ENCODE data around the gene IGSF6. TPM values are rescaled to one million over a fixed set of nuclear protein-coding genes. Genes with fewer than 3 reads are reported as not detected.

IGSF6 gene
- total RNA-seq, 2 experiments from 2014 or later, result 0.20 TPM; not detected in 1

DNA sequence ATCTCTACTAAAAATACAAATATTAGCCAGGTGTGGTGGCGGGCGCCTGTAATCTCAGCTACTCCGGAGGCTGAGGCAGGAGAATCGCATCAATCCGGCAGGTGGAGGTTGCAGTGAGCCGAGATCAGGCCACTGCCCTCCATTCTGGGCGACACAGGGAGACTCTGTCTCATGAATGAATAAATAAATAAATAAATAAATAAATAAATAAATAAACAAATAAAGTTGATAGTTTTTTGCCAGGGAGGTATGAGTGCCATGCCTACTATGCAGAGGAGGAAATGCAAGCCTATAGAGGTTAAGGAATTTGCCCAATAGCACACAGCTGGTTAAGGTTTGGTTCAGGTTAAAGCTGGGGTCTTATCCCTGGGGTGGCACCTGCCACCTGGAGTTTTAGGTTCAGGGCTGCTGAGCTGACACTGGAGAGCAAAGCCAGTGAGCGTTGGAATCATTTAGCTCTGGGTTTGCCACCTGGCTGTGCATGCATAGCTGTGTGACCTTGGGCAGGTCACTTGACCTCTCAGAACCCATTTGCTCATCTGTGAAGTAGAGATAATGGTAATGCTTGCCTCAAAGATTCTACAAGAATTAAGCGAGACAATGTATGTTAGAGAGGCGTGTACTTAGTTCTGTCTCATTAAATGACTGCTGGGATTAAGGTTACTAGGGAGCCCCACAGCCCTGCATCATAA lies 12.5 kb upstream of the IGSF6 start:
- Mint-ChIP-seq H3K27ac (no peak overlapping the region), H3K9me3 (no peaks in the 10 kb centered on the region)
- intact Hi-C loops (cut with micrococcal nuclease), result no loop called here

DNA sequence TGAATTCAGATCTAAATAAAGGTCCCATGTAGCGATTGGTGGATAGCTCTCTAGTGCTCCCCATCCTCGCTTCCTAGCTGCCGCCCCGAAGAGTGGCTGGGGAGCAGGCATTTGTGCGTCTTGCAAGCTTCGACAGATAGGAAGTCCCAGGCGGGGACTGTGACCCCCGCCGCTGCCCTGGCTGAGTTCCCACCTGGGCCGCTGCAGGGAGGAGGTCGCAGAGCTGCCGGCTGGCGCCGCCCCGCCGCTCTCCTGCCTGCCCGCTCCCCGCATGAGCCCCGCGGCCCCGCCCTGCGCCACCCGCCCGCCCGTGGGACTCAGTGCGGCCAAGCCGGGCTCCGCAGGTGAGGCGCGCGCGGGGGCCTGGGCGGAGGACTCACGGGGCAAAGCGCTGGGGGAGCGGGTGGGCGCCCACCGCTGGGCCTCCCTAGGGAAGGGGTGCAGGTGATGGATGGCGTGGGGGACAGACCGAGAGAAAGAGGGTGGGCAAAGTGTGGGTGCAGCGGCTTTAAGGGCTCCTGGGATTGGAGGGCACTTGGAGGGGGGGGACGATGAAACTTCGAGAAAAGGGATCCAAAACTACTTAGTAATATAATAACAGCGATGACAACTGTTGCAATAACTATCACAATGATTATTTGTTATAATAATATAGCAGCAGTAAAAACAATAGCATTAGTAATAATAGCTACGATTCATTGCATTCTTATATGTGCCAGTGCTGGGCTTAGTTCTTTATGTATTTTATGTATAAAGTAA lies 11.7 kb upstream of the IGSF6 start, which contains the start of gene OTOA:
TSS of gene OTOA (plus strand) at position 80 of the 759 bp plus-strand sequence. CDS start 14,547 bp downstream, outside the sequence.
- Mint-ChIP-seq H3K4me3 (peak within 1 kb of the TSS; percentile 59), H3K27me3 (peaks cover 6% of the 10 kb centered on the region), H3K27ac (no peak within 1 kb of the TSS), H3K9me3 (no peaks in the 10 kb centered on the region), H3K36me3 (ENCODE audit: low read depth) (no peaks in the 10 kb centered on the region), H3K4me1 (ENCODE audit: low read depth) (peaks cover 15% of the 10 kb centered on the region)
- ChIA-PET CTCF (interaction anchor here (0.7 to 1.8 kb wide), 2 partner anchors 34 to 44 kb away, joined by 3 to 11 read pairs; no protein-coding TSS in a partner anchor), POLR2A (interaction anchor here (0.8 to 1.0 kb wide), 3 partner anchors 16 to 48 kb away, joined by 3 read pairs; no protein-coding TSS in a partner anchor)
- intact Hi-C loops (cut with micrococcal nuclease), result no loop called here
- ATAC-seq (peak; percentile 70), DNase-seq (peak; percentile 39)
- TF ChIP-seq, protein P1, sequence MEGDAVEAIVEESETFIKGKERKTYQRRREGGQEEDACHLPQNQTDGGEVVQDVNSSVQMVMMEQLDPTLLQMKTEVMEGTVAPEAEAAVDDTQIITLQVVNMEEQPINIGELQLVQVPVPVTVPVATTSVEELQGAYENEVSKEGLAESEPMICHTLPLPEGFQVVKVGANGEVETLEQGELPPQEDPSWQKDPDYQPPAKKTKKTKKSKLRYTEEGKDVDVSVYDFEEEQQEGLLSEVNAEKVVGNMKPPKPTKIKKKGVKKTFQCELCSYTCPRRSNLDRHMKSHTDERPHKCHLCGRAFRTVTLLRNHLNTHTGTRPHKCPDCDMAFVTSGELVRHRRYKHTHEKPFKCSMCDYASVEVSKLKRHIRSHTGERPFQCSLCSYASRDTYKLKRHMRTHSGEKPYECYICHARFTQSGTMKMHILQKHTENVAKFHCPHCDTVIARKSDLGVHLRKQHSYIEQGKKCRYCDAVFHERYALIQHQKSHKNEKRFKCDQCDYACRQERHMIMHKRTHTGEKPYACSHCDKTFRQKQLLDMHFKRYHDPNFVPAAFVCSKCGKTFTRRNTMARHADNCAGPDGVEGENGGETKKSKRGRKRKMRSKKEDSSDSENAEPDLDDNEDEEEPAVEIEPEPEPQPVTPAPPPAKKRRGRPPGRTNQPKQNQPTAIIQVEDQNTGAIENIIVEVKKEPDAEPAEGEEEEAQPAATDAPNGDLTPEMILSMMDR (IDR thresholded peaks at IDR 0.05), result no peak

More for the DNA sequence above, 12.5 kb upstream of the IGSF6 start:
- peaks cover 6% of the 10 kb centered on the region for H3K27me3 Mint-ChIP-seq
- ChIA-PET POLR2A (interaction anchor here (0.7 to 1.0 kb wide), 2 partner anchors 19 to 42 kb away, joined by 3 read pairs; no protein-coding TSS in a partner anchor), CTCF (interaction anchor here (0.7 to 2.9 kb wide), 3 partner anchors 8 to 43 kb away, joined by 3 to 18 read pairs (median 11); no protein-coding TSS in a partner anchor)
- DNase-seq (no peak), ATAC-seq (no peak)
- H3K4me1 Mint-ChIP-seq (ENCODE audit: low read depth), result peaks cover 15% of the 10 kb centered on the region
- H3K36me3 Mint-ChIP-seq (ENCODE audit: low read depth), result no peaks in the 10 kb centered on the region
- TF ChIP-seq, protein P1 (IDR thresholded peaks at IDR 0.05), result no peak
- H3K4me3 Mint-ChIP-seq, result no peak overlapping the region

DNA sequence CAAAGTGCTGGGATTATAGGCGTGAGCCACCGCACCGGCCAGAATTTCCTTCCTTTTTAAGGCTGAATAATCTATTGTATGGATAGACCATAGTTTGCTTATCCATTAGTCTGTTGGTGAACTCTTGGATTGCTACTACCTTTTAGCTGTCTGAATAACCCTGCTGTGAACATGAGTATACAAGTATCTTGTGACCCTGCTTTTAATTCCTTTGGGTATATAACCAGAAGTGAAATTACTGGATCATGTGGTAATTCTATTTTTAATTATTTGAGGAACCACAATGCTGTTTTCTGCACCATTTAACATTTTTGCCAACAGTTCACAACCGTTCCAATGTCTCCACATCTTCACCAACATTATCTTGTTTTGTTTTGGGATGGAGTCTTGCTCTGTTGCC lies 6.7 kb upstream of the IGSF6 start:
- Mint-ChIP-seq H3K27ac (no peak overlapping the region), H3K36me3 (ENCODE audit: low read depth) (peaks cover 16% of the 10 kb centered on the region), H3K27me3 (peaks cover 2% of the 10 kb centered on the region), H3K9me3 (no peaks in the 10 kb centered on the region), H3K4me1 (ENCODE audit: low read depth) (peaks cover 45% of the 10 kb centered on the region), H3K4me3 (no peak overlapping the region)
- intact Hi-C loops (cut with micrococcal nuclease), result loop anchor here (5.0 kb wide), 1 partner anchor 48 kb away; no protein-coding TSS in a partner anchor
- DNase-seq, result no peak
- CTCF ChIA-PET, result interaction anchor here (0.7 to 0.9 kb wide), 2 partner anchors 14 to 50 kb away, joined by 3 read pairs; no protein-coding TSS in a partner anchor
- POLR2A ChIA-PET, result no interaction called here
- TF ChIP-seq, protein P1 (IDR thresholded peaks at IDR 0.05), result no peak
- no peak for ATAC-seq

DNA sequence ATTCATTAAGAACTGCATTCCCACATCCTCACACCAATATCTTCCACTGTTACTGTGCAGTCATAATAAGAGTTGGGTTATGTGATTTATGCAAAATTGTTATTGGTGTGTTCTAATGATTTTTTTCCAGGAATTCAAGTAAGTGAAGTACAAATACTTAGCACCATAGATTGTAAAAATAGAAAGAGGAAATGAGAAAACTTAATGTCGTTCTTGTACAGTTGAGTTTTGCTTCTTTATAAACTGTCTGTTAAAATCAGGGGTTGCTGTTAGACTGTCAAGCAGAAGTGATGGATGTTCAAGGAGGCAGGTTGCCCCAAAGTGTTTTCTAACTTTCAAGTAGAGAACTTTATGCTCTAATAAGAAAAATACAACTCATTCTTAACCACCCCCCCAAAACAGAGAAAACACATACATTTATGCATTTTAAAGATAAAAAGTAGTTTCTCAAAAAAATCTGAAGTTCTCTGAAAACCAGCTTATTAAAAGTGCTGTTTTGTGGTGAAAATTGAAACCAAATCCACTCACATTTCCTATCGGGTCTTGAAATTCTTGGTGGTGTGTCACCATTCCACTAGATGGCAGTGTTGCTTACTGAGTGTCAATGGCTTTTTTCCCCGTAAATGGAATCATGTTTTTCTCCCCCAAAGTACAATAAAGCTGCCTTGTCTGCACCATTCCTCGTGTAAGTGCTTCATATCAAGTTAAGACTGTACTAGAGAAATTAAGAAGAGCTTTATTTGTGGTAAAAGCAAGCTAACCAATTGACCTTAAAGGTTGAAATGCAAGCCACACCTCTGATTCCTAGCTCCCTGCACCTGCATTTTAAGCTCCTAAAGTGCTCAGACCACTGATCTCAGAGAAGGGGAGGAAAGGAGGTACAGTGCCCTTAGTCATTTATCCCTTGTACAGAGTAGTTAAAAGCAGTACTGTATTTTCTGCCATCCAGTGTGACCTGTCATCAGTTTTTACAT lies 4.7 kb upstream of the IGSF6 start:
- Mint-ChIP-seq H3K9me3 (no peaks in the 10 kb centered on the region), H3K4me3 (no peak overlapping the region), H3K27me3 (no peaks in the 10 kb centered on the region), H3K27ac (peak overlapping the region; percentile 69), H3K36me3 (ENCODE audit: low read depth) (peaks cover 19% of the 10 kb centered on the region), H3K4me1 (ENCODE audit: low read depth) (peaks cover 48% of the 10 kb centered on the region)
- peak; percentile 43 for DNase-seq
- no peak for ATAC-seq
- ChIA-PET POLR2A (interaction anchor here (0.6 to 1.1 kb wide), 3 partner anchors 11 to 52 kb away, joined by 3 to 4 read pairs (median 3); no protein-coding TSS in a partner anchor), CTCF (interaction anchor here (0.6 to 5.5 kb wide), 46 partner anchors 9 to 531 kb away, joined by 3 to 133 read pairs (median 8); no protein-coding TSS in a partner anchor)
- intact Hi-C loops (cut with micrococcal nuclease), result loop anchor here (5.0 kb wide), 1 partner anchor 50 kb away; no protein-coding TSS in a partner anchor
- TF ChIP-seq, protein P1 (IDR thresholded peaks at IDR 0.05), result peak; percentile 94
